ENCODE data around the gene GUCY2D. TPM values are rescaled to one million over a fixed set of nuclear protein-coding genes. Genes with fewer than 3 reads are reported as not detected.

The GUCY2D gene
- total RNA-seq, 4 donors from 2014 or later: 0.14 TPM; not detected in 3

DNA sequence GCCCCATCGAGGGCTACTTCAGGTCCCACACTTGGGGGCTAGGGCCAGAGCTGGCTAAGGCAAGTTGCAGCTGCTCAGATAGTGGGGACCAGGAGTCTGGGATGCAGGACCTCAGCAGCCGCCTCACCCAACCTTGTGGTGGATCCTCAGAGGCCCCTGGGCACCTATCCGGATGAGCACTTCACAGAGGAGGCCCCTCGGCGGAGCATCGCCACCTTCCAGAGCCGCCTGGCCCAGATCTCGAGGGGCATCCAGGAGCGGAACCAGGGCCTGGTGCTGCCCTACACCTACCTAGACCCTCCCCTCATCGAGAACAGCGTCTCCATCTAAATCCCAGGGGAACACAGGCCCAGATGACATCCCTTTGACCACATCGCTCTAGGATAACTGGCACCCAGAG lies 45.8 kb downstream of the GUCY2D start:
- no peaks in the 10 kb centered on the region for H3K36me3 ChIP-seq
- peaks cover 6% of the 10 kb centered on the region for H3K27me3 ChIP-seq
- no peaks in the 10 kb centered on the region for H3K9me3 ChIP-seq
- no peak for DNase-seq
- in situ Hi-C loops (cut with MboI; ENCODE audit: low pct_ligation_motif_present in 1 of 4, low pct_unique_long_range_greater_than_20kb in 1 of 4, low sequenced_read_pairs in 3 of 4): no loop called here
- H3K4me1 ChIP-seq: no peaks in the 10 kb centered on the region
- TF ChIP-seq EP300 (IDR thresholded peaks at IDR 0.05; ENCODE audit: low read depth) (no peak), POLR2AphosphoS5 (IDR thresholded peaks at IDR 0.05) (no peak), POLR2A (IDR thresholded peaks at IDR 0.05) (no peak)
- TF ChIP-seq, protein P1, sequence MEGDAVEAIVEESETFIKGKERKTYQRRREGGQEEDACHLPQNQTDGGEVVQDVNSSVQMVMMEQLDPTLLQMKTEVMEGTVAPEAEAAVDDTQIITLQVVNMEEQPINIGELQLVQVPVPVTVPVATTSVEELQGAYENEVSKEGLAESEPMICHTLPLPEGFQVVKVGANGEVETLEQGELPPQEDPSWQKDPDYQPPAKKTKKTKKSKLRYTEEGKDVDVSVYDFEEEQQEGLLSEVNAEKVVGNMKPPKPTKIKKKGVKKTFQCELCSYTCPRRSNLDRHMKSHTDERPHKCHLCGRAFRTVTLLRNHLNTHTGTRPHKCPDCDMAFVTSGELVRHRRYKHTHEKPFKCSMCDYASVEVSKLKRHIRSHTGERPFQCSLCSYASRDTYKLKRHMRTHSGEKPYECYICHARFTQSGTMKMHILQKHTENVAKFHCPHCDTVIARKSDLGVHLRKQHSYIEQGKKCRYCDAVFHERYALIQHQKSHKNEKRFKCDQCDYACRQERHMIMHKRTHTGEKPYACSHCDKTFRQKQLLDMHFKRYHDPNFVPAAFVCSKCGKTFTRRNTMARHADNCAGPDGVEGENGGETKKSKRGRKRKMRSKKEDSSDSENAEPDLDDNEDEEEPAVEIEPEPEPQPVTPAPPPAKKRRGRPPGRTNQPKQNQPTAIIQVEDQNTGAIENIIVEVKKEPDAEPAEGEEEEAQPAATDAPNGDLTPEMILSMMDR (IDR thresholded peaks at IDR 0.05): no peak
- intact Hi-C loops (cut with DNase I; ENCODE audit: low total_unique reads): no loop called here
- no peak overlapping the region for H3K4me3 ChIP-seq
- no peak overlapping the region for H3K27ac ChIP-seq
- WGBS, 2 donors (ENCODE audit: low coverage in 1 of 2): 85% methylated on average over 12 of the region's 12 CpGs; no CpG with 5 or more reads in 1 of the 2 donors

DNA sequence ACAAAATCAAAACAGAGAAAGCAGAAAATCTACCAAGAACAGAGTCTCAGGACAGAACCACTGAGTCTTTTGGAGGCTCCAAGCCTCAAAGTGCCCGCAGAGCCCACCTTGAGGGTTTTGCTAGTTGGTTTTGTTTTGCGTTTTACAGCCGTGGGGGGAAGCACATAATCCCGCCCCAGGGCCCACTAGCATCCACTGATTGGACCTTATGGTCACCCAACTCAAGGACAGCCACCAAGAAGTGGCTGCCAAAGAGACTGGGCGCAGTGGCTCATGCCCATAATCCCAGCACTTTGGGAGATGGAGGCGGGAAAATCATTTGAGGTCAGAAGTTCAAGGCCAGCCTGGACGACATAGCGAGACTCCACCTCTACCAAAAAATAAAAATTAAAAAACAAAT lies 46.3 kb downstream of the GUCY2D start:
- H3K9me3 ChIP-seq: no peaks in the 10 kb centered on the region
- in situ Hi-C loops (cut with MboI; ENCODE audit: low pct_ligation_motif_present in 1 of 4, low pct_unique_long_range_greater_than_20kb in 1 of 4, low sequenced_read_pairs in 3 of 4) (no loop called here), intact Hi-C loops (cut with DNase I; ENCODE audit: low total_unique reads) (no loop called here)
- no peak overlapping the region for H3K27ac ChIP-seq
- H3K4me3 ChIP-seq: no peak overlapping the region
- H3K36me3 ChIP-seq: no peaks in the 10 kb centered on the region
- peaks cover 6% of the 10 kb centered on the region for H3K27me3 ChIP-seq
- TF ChIP-seq POLR2A (IDR thresholded peaks at IDR 0.05): no peak
- TF ChIP-seq POLR2AphosphoS5 (IDR thresholded peaks at IDR 0.05): no peak
- TF ChIP-seq EP300 (IDR thresholded peaks at IDR 0.05; ENCODE audit: low read depth): no peak
- TF ChIP-seq, protein P1 (IDR thresholded peaks at IDR 0.05): no peak
- no peaks in the 10 kb centered on the region for H3K4me1 ChIP-seq
- WGBS, 2 donors (ENCODE audit: low coverage in 1 of 2): 85 to 100% methylated on average over 1 to 8 of the region's 8 CpGs
- no peak for DNase-seq

DNA sequence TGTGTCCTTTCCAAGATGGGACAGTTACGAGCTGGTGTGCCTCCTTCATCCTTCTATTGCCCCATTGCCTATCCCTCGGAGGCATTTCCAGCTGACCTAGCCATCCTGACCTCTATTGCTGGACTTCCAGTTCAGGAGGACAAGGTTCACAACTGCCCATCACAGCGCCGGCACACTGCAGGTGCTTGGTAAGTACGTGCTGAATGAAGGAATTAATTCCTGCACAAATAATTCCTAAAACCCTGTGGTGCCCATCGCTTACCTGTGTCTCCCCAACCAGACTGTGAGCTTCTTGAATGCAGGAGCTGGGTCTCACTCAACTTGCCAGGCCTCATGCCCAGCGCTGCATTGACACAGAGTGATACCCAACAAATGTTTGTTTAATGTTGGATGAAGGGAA lies 49.4 kb downstream of the GUCY2D start:
- H3K27ac ChIP-seq: no peak overlapping the region
- in situ Hi-C loops (cut with MboI; ENCODE audit: low pct_ligation_motif_present in 1 of 4, low pct_unique_long_range_greater_than_20kb in 1 of 4, low sequenced_read_pairs in 3 of 4) (no loop called here), intact Hi-C loops (cut with DNase I; ENCODE audit: low total_unique reads) (no loop called here)
- H3K27me3 ChIP-seq: peaks cover 7% of the 10 kb centered on the region
- no peaks in the 10 kb centered on the region for H3K36me3 ChIP-seq
- H3K4me1 ChIP-seq: peaks cover 0 to 5% (median 0%) of the 10 kb centered on the region in 4 donors
- no peak overlapping the region for H3K4me3 ChIP-seq
- H3K9me3 ChIP-seq: no peaks in the 10 kb centered on the region
- WGBS, 2 donors (ENCODE audit: low coverage in 1 of 2): 61 to 84% methylated on average over 2 to 7 of the region's 7 CpGs
- no peak for TF ChIP-seq POLR2A (IDR thresholded peaks at IDR 0.05)
- TF ChIP-seq EP300 (IDR thresholded peaks at IDR 0.05; ENCODE audit: low read depth): no peak
- TF ChIP-seq, protein P1 (IDR thresholded peaks at IDR 0.05): no peak
- no peak for TF ChIP-seq POLR2AphosphoS5 (IDR thresholded peaks at IDR 0.05)
- DNase-seq: no peak

DNA sequence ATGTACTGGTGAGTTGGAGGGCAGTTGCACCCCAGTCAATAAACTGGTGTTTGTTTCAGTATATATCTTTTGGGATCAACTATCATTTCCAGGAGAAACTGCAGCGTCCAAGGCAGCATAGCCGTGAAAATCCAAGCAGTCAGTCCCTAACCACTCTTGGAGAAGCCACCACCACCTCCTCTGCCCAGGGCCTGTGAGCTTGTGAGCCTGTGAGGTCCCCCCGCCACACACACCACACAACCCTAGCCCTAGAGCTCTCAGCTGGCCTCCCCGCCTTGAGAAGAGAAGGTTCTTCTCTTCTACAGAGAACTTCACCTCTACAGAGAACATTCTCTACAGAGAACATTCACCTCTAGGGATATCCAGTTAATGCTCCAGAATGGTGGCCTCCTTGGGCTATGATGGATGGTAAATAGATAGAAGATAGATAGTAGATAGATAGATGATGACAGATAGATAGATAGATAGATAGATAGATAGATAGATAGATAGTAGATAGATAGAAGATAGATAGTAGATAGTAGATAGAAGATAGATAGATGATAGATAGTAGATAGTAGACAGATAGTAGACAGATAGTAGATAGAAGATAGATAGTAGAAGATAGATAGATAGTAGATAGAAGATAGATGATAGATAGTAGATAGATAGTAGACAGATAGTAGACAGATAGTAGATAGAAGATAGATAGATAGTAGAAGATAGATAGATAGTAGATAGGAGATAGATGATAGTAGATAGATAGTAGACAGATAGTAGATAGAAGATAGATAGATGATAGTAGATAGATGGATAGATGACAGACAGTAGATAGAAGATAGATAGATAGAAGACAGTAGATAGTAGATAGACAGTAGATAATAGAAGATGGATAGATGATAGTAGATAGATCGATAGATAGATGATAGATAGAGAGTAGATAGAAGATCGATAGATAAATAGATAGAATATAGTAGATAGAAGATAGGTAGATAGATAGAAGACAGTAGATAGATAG lies 50.1 kb downstream of the GUCY2D start:
- intact Hi-C loops (cut with DNase I; ENCODE audit: low total_unique reads): no loop called here
- no peak for TF ChIP-seq POLR2AphosphoS5 (IDR thresholded peaks at IDR 0.05)
- no peak for TF ChIP-seq POLR2A (IDR thresholded peaks at IDR 0.05)
- TF ChIP-seq, protein P1 (IDR thresholded peaks at IDR 0.05): no peak
- no peak for TF ChIP-seq EP300 (IDR thresholded peaks at IDR 0.05; ENCODE audit: low read depth)
- WGBS, 2 donors (ENCODE audit: low coverage in 1 of 2): 89 to 93% methylated on average over 6 of the region's 6 CpGs
- in situ Hi-C loops (cut with MboI; ENCODE audit: low pct_ligation_motif_present in 1 of 4, low pct_unique_long_range_greater_than_20kb in 1 of 4, low sequenced_read_pairs in 3 of 4): no loop called here
- H3K4me3 ChIP-seq: no peak overlapping the region
- no peak overlapping the region for H3K27ac ChIP-seq
- H3K4me1 ChIP-seq: peaks cover 0 to 12% (median 0%) of the 10 kb centered on the region in 4 donors
- DNase-seq: no peak
- peaks cover 14% of the 10 kb centered on the region for H3K27me3 ChIP-seq
- H3K9me3 ChIP-seq: no peaks in the 10 kb centered on the region
- H3K36me3 ChIP-seq: no peaks in the 10 kb centered on the region

All from transverse colon (tissue), 4 donors.